CD4-positive, alpha-beta T cell treated with Interleukin-6 for 4 hours (primary cell): ENCODE measurements around the gene CLDN7.

ENCODE experiments used
- DNase-seq: peaks from one replicate; pipeline ENCODE4 v3.0.0-alpha.2; 2020; ENCODE audit warnings: mixed read lengths

The CLDN7 gene

DNA sequence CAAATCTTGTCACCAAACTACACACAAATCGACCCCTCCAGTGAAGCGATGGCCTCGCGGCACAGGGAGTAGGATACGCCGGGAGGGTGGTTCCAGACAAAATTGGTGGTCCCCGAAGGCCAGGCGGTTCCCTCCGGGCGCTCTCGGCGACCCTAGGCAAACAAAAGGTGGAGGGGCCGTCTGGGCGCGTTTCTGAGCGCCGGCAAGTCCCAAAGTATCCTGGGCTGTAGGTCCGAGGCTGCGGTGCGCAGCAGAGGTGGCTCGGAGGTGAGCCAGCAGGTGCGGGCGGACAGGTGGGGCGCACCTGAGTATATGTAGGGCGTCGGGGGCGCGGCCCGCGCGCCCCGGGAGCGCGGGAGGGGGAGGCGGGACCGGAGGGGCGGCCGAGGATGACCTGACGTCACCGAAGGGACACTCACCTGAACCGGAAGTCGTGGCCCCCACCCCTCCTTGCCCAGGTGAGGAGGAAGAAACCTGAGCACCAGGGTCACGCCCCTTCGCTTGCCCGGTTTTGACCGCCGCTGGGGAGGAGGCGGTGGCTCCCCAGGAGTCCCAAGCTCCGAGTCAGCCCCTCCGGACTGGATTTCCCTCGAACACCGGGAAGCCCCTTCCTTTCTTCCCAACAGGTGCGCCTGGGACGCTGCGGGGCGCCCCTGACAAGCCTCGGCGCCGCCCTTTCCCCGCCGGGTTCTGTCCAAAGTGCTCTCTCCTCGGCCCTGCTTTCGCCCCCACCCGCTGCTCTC, at the start of gene CLDN7:
CLDN7 (minus strand) TSS at position 287 of the 743 bp plus-strand sequence. CDS start 435 bp downstream, outside the sequence.
- peak; percentile 24 for DNase-seq

GRCh38 chr17:7311110-7311705, 48.9 kb upstream of the CLDN7 start:
- no peak for DNase-seq

DNA sequence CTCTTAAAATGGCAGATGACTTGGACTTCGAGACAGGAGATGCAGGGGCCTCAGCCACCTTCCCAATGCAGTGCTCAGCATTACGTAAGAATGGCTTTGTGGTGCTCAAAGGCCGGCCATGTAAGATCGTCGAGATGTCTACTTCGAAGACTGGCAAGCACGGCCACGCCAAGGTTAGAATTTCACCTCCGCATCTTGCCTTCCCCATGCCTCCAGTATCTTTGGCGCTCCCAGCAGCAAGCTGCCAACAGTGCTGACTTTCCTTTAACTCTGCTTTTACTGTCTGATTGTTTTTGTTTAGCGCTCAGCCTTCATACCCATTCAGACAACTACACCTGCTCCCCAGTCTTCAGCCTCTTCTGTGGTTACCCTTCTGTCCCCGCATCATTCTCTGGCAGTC, 47.4 kb upstream of the CLDN7 start:
- DNase-seq, result no peak

DNA sequence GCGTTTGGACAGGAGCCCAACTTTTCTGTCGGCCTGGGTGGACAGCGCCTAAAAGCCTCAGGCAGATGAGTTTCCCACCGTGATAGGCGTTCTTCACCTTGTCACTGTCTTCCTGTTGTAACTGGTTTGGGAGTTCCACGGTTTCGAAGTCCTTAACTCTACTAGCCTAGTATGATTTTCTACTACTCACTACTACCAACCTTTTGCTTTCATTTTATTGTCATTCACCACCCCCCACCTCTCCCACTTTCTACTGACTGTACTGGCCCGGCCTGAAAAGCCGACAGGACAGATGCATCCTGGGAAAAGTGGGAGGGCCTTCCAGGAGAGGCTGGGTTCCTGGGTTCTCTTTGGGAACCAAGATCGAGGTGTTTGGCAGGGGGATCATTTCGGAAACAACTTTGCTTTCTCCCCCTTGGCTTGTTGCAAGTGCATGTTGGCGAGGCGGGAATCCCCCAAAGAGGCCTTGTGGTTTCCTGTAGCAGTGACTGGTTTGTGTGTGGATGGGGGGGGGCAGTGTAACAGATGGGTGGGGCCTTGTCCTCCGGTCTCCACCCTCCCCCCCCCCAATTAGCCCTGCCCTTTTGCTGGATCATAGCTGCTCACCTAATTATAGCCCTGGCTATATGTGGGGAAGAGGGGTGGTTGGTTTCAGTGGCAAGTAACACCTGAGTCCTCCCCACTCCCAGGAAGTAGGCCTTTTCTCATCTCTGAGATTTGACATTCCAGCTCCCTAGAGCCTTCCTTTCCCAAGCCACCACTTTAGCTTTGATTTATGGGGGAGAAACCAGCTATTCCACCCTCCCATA, 46.6 kb upstream of the CLDN7 start:
- DNase-seq, result peak; percentile 89

DNA sequence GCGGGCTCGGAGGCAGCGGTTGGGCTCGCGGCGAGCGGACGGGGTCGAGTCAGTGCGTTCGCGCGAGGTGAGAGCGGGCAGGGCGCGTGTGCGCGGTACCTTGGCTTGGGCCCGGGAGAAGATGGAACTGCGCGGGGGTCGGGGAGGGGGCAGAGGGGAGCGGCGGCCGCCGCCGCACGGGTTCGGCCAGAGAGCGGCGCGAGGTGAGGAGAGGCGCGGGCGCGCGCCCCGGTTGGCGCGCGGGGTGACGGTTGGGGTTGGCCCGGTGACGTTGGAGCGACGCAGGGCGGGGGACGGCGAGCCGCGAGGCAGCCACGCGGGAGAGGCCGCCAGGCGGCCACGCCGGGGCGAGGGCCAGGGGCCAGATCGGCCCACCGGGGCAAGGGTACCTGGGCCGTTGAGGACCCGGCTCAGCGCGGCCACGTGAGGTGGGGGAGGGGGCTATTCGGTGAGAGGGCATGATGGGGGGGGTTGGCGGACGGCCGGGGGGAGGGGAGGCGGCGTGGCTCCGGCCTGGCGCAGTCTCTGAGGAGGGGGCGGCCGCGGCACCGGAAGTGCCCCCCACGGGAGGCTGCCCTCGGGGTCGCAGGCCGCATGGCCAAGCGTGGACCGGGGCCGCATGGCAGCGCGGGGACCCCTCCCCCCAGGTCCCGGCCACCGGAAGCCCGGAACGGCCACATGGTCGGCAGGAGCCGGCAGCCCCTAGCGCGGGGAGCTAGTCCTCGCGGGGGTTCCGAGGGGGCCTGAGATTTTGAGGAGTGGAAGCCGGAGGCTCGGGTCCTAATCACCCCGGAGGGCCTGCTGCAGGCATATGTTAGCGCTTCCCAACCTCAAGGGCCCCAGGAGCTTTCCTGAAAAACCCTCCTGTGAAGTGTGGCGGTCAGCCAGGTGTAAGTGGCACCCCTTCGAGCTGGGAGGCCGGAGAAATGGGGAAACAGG, 45.7 kb upstream of the CLDN7 start:
- peak; percentile 57 for DNase-seq

DNA sequence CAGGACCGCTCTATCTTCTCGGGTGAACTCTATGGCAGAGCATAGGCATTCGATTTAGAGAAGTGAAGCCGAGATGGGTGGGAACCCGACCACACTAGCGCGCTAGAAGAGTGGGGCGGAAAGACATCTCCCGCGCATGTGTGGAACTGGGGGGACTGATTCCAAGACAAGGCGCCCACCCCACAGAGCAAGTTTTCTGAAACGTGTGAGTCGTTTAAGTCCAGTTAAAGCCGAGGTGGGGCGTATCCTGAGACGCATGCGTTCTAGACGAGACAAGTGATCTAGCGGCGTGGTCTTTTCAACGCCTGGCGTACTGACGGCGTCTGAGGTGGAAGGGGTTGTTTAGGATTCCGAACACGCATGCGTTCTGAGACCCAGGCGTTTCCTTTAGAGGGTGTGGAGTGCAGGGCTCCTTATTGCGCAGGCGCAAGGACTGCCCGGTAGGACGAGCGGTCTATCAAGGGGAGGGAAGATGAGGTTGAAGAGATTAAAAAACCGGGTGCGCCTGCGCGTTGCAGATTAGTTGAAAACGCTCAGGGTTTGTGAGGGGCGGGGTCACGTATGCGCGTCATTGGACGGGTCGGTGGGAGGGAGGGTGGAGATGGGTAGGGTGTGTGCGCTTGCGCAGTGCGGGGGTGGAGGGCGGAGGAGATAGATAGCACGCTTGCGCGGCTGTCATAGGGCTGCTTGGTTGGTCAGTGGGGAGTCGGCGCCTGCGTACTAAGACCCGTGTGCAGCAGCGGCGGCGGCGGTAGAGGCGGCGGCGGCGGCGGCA, 44.8 kb upstream of the CLDN7 start, which contains the start of gene EIF5A:
EIF5A (plus strand) TSS at position 718 of the 775 bp plus-strand sequence. CDS start 2,008 bp downstream, outside the sequence.
- peak; percentile 100 for DNase-seq

GRCh38 chr17:7304179-7304578, 41.9 kb upstream of the CLDN7 start:
- no peak for DNase-seq

GRCh38 chr17:7296189-7296861, 34.0 kb upstream of the CLDN7 start:
- DNase-seq, result peak; percentile 76

DNA sequence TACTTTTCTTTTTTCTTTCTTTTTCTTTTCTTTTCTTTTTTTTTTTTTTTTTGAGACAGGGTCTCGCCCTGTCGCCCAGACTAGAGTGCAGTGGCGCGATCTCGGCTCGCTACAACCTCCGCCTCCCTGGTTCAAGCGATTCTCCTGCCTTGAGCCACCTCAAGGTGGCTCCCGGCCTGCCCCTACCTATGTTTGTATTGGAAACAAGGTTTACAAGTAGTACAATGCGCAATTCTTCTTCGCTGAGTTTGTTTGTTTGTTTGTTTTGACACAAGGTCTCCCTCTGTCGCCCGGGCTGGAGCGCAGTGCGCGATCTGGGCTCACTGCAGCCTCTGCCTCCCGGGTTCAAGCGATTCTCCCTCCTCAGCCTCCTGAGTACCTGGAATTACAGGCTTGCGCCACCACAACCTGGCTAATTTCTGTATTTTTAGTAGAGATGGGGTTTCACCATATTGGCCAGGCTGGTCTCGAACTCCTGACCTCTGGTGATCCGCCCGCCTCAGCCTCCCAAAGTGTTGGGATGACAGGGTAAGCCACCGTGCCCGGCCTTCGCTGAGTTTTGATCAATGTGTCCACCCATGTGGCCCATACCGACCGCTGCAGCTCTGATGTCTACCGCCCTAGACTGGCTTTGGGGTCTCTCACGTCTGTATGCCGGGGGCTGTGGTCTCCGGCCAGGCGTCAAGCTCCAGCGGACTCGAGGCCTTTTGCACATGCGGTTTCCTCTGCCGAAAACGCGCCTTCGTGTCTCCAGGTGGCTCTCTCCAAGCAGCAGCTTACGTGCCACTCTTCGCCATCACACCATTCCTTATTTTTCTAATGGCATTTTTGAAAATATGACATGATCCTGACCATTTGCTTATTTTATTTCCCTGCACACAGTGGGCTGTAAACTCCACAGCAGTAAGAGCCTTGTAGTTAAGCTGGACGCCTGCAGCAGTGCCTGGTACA, 33.2 kb upstream of the CLDN7 start:
- no peak for DNase-seq

DNA sequence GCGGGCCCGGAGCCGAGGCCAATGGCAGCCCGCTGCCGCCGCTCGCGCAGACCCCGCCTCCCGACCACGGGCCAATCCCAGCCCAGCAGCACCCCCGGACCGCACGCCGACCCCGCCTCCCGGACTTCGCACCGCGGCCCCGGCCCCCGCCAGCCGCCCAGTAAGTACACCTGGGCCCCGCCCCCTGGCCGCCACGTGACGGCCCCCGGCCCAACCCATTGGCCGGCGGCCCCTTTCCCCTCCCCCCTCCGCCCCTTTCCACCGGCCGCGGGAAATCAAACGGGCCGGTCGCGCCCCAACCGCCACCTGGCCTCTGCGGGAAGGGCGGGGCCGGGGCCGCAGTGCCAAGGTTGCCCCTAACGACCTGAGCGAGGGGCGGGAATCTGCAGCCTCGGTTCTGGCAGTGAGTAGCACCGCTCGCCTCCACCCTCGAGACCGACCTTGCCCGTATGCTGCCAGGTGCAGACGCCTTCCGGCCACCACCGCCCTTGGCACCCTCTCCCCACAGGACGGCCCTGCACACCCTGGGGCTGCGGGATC, 32.4 kb upstream of the CLDN7 start, which contains the start of gene YBX2:
YBX2 (minus strand) TSS at position 26 of the 540 bp plus-strand sequence. CDS start 139 bp downstream, outside the sequence.
- DNase-seq, result peak; percentile 82

- DNase-seq, result peak; percentile 50
Observed at GRCh38 chr17:7293816-7294613, 31.7 kb upstream of the CLDN7 start.

- DNase-seq, result no peak
Observed at GRCh38 chr17:7293159-7293558, 30.9 kb upstream of the CLDN7 start.

DNA sequence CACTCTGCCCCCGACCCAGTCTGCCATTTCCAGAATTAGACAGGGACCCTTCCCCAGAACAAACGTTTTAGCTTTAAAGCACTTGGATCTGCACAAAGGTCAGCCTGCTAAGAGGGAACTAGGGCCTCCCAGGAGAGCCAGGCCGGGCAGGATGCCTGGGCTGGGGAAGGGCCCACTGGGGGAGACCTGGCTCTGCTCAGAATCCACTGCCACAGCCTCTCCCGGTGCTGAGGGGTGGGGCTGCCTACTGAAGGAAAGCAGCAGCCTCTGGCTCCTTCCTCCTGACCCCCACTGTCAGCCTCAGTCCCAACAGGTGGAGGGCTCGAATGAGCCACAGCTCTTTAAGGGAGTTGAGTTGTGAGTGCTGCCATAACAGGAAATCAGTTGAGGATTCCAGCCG, 30.5 kb upstream of the CLDN7 start:
- no peak for DNase-seq

GRCh38 chr17:7292194-7292593, 29.9 kb upstream of the CLDN7 start:
- no peak for DNase-seq

DNA sequence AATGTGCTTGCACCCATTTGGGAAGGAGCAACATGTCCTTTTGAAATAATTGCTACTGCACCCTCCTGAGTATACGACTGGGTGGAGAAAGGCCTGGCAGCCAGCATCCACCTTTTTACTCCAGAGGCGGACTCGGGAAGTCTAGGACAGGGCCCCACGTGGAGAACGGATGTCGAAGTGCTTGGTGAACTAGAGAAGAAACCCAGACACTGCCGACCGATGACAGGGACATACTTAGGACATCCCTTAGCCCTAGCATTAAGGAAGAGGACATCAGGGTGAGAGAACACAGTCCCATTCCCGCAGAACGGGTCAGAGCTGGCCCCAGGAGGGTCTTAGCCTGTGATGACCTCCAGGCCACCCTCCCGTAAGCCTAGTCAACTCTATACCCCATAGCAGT, 28.4 kb upstream of the CLDN7 start:
- DNase-seq, result no peak

GRCh38 chr17:7290166-7290565, 27.9 kb upstream of the CLDN7 start:
- no peak for DNase-seq

- DNase-seq, result no peak
Observed at GRCh38 chr17:7289256-7290032, 27.2 kb upstream of the CLDN7 start.

DNA sequence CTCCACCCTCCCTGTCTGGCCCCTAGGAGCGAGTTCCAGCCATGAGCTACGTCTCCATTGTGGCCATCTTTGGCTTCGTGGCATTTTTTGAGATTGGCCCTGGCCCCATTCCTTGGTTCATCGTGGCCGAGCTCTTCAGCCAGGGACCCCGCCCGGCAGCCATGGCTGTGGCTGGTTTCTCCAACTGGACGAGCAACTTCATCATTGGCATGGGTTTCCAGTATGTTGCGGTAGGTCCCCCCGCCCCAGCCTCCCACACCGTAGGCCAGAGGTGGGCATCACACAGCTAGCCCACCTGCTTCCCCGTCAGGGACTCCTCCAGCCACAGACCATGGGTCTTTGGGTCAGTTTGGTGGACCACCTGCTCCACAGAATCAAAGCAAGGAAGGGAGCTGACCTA, 23.4 kb upstream of the CLDN7 start:
- no peak for DNase-seq
